22Rv1 (cell line): ENCODE data around the gene EXD3.

Source experiments
- H3K27ac ChIP-seq: fragments of 450-650 bp; 2 replicates; pipeline ENCODE4 v1.5.1; 2017
- CTCF ChIP-seq: fragments of 450-650 bp; IDR thresholded peaks from 2 replicates; pipeline ENCODE4 v1.5.1; 2017; ENCODE audit warnings: mild to moderate bottlenecking
- ZFX ChIP-seq: fragments of 450-650 bp; IDR thresholded peaks from 2 replicates; pipeline ENCODE4 v1.6.1; 2017; ENCODE audit warnings: antibody characterized with exemption, borderline replicate concordance

The EXD3 gene

DNA sequence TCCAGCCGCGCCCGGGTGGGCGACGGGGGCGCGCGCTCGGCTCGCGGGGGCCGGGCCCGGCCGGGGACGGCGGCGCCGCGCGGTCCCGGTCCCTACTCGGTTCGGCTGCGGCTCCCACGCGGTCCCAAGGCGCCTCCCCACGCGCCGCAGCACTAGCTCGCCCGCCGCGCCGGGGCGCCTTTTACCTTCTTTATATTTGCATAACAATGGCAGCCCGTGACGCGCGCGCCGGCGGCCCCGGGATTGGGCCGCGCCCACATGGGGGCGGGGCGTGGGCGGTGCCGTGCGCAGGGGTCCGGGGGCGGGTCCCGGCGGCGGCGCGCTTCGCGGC, 120.9 kb downstream of the EXD3 start, which contains the start of gene NRARP:
NRARP (minus strand) TSS at position 154 of the 331 bp plus-strand sequence. CDS start 343 bp downstream, outside the sequence.
- H3K27ac ChIP-seq = peak within 1 kb of the TSS; percentile 98
- TF ChIP-seq ZFX (no peak), CTCF (no peak)

GRCh38 chr9:137301081-137301947, 121.6 kb downstream of the EXD3 start:
- H3K27ac ChIP-seq = peak overlapping the region; percentile 98
- peak; percentile 85 for TF ChIP-seq CTCF
- no peak for TF ChIP-seq ZFX

- peak overlapping the region; percentile 98 for H3K27ac ChIP-seq
- no peak for TF ChIP-seq CTCF
- no peak for TF ChIP-seq ZFX
Measured at GRCh38 chr9:137300567-137301080, 122.3 kb downstream of the EXD3 start.

GRCh38 chr9:137299938-137300337, 123.0 kb downstream of the EXD3 start:
- TF ChIP-seq CTCF = no peak
- TF ChIP-seq ZFX = no peak
- H3K27ac ChIP-seq = peak overlapping the region; percentile 98

DNA sequence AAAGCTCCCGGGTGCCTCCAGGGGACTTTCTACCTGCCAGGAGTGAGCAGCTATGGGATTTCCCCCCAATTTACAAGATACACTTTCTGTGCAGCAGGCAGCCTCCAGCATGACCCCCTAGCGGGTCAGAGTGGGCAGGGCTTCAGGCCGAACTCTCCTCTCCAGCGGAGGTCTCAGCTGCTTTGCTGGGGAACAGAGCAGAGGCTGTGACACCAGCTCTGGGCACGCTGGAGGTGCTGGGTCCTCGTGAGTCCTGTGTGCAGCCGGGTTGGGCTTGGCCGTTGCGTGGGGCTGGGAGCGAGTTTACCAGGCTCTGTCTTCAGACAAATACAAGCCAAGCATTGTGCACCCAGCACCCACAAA, 123.8 kb downstream of the EXD3 start:
- H3K27ac ChIP-seq = peak overlapping the region; percentile 27; the same call in 1 of the 2 replicates
- no peak for TF ChIP-seq CTCF
- no peak for TF ChIP-seq ZFX

- TF ChIP-seq ZFX (no peak), CTCF (no peak)
- peak overlapping the region; percentile 27 for H3K27ac ChIP-seq
Measured at GRCh38 chr9:137298401-137299202, 124.4 kb downstream of the EXD3 start.
